ENCODE measurements around the gene UBQLN4.

UBQLN4 gene

GRCh38 chr1:156053768-156054499, at the start of gene UBQLN4:
UBQLN4 (minus strand) TSS chr1:156053798; CDS start chr1:156053701, 97 bp downstream.
- DNase-seq (ENCODE audit: low read depth, low spot score), result peak; percentile 66

DNA sequence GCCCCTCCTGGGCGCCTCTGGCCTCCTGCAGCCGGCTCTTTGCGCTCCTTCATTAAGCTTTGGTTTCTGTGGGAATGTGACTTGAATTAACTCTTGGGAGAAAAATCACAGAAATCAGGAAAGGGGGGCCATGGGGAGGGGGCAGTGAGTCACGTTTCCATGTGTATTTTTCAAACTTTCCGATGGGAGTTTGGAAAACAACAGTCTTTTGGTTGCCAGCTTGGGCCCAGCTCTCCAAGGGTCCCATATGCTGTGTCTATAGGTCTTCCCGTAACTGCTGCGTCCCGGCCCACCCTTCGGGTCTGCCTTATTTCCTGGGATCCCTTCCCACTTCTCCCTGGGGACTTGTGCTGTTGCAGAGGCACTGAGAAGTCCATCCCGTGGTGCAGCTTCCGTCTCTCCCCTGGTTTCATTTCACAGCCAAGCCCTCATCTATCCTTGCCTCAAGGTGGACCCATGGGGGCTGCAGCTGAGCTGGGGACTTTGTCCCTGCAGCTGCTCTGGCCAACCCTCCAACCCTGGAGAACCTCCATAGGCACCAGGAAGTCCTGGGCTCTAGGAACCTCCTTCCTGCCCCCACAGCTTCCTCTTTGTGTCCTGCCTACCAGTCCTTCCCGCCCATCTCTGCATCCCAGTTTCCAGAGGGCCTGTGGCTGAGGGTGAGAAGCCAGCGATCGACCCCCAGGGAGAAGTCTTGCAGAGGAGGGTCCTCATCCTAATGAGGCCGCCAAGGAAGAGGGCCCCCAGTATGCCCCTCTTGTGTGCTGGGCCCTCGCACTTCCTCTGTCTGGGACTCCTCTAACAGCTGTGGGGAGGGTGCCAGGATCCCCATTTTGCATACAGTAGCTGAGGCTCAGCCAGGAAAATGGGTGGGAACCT, 49.3 kb upstream of the UBQLN4 start:
- DNase-seq (ENCODE audit: low read depth, low spot score), result no peak

DNA sequence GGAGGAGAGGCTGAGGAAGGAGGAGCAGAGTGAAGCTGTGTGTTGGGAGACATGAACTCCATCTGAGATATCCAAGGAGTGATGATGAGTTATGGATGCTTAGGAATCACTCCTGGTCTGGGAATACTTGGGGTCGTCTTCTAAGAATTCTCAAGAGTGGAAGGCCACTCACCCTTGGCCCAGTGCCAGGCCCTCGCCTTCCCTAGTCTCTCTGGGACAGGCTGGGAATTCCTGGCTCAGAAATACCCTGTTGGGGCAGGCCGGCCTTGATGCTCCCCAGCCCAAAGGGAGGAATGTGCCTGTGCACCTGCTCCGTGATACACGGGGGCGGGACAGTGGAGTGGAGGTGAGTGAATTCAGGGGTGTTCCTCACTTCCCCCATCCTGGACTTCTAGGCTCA, 48.3 kb upstream of the UBQLN4 start:
- no peak for DNase-seq (ENCODE audit: low read depth, low spot score)

DNA sequence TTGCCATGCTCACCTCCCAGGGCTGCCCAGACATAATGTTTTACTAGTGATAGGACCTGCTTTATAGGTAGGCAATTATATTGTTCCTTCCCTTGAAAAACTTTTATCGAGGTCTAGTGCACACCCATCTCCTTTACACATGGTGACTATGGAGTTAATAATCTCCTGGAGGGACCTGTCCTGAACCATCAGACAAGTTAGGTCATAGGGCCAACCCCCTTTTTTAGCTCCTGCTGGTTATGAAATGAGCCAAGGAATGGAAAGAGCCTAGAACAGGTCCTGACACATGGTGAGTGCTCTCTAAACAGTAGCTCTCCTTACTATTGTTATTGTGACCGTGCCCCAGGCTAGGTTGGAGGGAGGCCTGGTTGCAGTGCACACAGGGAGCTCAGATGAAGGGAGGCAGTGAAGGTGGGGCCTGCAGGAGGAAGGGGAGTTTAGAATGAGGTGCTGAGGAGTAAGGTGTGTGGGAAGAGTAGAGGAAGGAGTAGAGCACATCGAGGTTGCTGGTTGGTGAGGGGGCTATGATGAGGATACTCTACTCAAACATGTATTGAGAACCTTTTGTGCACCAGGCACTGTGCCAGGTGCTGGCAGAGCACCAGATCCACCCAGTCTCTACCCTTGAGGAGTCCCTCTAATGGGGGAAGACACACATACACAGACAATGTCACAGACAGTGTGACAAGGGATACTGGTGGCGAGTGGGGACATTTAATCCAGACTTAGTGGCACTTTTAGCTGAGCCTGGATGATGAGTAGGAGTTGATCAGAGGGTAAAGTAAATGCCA, 46.8 kb upstream of the UBQLN4 start:
- no peak for DNase-seq (ENCODE audit: low read depth, low spot score)

DNA sequence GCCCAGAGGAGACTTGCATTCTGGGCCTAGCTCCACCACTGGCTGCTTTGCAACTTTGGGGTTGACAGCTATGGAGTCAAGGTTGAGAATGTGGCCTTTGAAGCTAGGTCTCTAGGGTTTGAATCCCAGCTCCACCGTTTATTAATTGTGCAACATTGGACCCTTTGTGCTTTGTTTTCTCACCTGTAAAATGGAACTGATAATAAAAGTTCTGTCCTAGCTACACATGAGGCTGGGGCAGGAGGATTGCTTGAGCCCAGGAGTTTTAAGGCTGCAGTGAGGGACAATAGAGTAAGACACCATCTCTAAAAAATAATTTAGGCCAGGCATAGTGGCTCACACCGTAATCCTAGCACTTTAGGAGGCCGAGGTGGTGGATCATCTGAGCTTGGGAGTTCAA, 45.7 kb upstream of the UBQLN4 start:
- DNase-seq (ENCODE audit: low read depth, low spot score), result no peak

DNA sequence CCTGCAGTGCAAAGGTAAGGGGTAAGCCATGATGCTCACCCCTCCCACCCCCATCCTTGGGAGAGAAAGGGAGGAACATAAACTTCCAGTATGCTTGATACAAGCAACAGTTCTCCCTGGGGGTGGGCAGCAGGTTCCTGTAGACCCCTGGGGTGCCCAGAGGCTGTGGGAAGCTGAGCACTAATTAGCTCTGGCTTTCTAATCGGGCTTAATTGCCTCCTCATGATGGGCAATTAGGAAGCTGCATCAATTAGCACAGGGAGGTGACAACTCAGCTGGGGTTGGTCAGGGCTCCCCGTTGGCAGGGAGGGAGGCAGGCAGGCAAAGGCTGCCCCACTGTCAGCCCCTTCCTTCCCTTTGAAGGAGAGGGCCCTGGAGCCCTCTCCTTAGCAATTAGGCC, 45.2 kb upstream of the UBQLN4 start:
- no peak for DNase-seq (ENCODE audit: low read depth, low spot score)

- DNase-seq (ENCODE audit: low read depth, low spot score), result no peak
These were observed 44.0 kb upstream of the UBQLN4 start for GRCh38 chr1:156097499-156098178.

- DNase-seq (ENCODE audit: low read depth, low spot score), result peak; percentile 71
These were observed 43.2 kb upstream of the UBQLN4 start for GRCh38 chr1:156096640-156097391.

GRCh38 chr1:156095906-156096508, 42.4 kb upstream of the UBQLN4 start:
- no peak for DNase-seq (ENCODE audit: low read depth, low spot score)

DNA sequence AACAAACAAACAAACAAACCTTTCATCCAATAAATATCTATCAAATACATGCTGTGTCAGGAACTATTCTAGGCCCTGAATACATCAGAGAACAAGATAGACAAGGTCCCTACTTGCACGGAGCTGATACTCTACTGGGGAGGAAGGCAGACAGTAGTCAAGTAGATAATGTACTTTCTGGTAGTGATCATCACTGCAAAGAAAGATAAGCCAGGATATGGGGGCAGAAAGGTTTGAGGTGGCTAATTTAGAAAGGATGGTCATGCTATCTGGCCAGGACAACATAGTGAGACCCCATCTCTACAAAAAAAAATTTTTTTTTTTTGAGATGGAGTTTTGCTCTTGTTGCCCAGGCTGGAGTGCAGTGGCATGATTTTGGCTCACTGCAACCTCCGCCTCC, 38.0 kb upstream of the UBQLN4 start:
- DNase-seq (ENCODE audit: low read depth, low spot score), result no peak

GRCh38 chr1:156090840-156091188, 37.2 kb upstream of the UBQLN4 start:
- DNase-seq (ENCODE audit: low read depth, low spot score), result peak; percentile 85

GRCh38 chr1:156090138-156090839, 36.7 kb upstream of the UBQLN4 start:
- DNase-seq (ENCODE audit: low read depth, low spot score), result no peak

- DNase-seq (ENCODE audit: low read depth, low spot score), result no peak
These were observed 36.1 kb upstream of the UBQLN4 start for GRCh38 chr1:156089704-156090103.

DNA sequence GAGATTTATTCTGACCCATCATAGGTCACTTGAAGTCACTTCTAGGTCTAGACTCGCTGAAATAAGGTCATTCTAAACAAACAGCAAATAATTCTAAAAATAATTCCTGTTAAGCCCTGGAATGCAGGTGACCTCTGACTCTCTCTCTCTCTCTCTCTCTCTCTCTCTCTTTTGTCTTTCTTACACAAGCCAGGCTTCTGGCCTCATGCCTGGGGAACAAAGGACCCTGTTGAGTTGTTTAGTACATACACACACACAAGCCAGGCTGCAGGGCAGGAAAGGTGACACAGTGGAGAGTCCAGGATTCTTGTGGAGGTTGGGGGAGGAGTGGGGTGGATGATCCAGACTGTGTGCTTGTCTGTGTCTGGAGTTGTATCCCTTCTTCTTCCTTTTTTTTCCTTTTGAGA, 32.7 kb upstream of the UBQLN4 start:
- DNase-seq (ENCODE audit: low read depth, low spot score), result no peak

- DNase-seq (ENCODE audit: low read depth, low spot score), result no peak
These were observed 30.5 kb upstream of the UBQLN4 start for GRCh38 chr1:156083800-156084790.

DNA sequence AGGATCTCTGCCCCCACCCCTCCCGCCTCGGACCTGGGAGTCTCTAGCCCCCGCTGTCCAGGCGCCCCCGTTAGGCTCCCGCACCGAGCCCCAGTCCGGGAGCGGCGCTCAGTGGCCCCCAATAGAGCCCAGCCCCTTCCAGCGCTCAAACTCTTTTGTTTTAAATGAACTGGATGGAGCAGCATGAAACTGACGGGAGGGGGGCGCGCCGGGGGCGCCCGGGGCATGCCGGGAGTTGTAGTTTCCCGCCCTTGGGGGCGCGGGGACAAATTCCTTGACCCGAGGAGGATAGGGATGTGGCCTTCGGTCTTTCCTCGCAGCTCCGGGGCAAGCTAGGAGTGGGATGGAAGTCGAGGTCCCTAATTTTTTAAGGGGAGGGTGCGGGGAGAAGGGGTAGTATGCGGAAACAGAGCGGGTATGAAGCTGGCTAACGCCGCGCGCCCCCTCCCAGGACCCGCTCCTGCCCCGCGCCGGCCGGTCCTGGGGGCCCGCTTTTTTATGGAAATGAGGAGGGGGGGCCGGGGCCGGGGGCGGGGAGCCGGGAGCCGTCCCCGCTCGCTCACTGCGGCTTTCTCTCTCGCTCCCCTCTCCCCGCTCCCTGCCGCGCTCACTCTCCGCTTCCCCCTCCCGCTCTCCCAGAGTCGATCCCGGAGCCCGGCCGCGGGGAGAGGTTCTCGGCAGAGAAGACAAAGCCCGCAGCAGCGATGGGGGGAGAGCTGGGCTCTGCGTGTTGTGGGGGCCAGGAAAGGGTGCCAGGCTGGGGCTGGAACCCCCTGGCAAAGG, 28.9 kb upstream of the UBQLN4 start, which contains the start of gene MEX3A:
MEX3A (minus strand) TSS at position 157 of the 783 bp plus-strand sequence. CDS start 467 bp downstream, outside the sequence.
- no peak for DNase-seq (ENCODE audit: low read depth, low spot score)

GRCh38 chr1:156081917-156082308, 28.3 kb upstream of the UBQLN4 start:
- DNase-seq (ENCODE audit: low read depth, low spot score), result no peak
